IPS-NIHi7 (cell line): ENCODE results near the gene MEGF11.

Source experiments
- DNase-seq: peaks from one replicate; pipeline ENCODE4 v3.0.0; 2012; ENCODE audit warnings: mixed read lengths; ENCODE audit errors: extremely low spot score

MEGF11 gene

DNA sequence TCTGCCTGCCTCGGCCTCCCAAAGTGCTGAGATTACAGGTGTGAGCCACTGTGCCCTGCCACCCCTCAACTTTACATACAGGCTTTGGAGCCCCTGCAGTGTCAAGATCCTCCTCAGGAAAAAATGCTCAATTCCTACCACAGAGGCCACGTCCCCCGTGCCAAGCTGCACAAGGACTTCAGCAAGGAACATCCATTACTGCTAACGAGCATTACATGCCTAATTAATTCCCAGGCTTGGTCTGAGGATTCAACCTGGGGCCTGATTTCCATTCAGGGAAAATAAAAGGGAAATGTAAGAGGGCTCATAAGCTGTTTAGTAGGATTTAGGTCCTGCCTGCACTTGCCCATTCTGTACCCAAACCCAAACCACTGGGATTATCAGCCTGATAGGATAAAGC lies 222.9 kb downstream of the MEGF11 start:
- DNase-seq: no peak

GRCh38 chr15:66029650-66030049 lies 223.9 kb downstream of the MEGF11 start:
- no peak for DNase-seq

DNA sequence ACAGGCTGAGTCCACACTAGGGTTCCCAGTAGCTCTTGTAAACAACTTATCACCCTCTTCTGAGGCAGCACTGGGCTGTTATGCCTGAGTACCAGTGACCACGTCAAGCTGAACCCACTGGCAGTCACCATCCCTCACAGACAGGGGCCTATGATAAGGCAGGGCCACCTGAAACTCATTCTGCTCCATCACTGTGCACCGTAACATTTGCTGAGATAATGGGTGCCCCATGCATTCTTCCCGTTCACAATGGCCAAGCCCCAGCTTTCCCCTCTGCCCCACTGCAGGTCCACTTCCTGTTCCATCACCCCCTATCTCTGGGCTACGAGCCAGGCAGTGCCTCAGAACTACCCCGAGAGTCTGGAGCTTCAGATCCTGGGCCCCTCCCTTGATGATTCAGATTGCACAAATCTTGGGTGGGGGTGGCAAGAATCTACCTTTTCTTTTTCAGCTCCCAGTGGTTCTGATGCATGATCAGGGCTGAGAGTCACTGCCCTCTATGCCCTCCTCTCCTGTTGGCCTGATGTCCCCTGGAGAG lies 226.2 kb downstream of the MEGF11 start:
- no peak for DNase-seq

DNA sequence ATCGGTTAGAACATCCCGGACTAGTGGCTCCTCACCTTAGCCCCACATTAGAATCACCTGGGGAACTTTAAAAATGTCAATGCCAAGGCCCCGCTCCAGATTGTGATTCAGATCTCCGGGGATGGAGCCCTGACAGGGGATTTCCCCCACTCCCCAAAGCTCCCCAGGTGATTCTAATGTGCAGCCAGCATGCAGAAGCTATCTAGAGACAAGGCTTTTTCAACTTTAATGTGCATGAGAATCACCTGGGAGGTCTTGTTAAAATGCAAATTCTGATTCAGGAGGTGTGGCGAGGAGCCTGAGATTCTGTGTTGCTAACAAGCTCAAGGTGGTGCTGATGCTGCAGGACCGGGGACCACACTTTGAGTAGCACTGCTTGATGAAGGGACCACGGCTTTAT lies 227.6 kb downstream of the MEGF11 start:
- peak; percentile 58 for DNase-seq

DNA sequence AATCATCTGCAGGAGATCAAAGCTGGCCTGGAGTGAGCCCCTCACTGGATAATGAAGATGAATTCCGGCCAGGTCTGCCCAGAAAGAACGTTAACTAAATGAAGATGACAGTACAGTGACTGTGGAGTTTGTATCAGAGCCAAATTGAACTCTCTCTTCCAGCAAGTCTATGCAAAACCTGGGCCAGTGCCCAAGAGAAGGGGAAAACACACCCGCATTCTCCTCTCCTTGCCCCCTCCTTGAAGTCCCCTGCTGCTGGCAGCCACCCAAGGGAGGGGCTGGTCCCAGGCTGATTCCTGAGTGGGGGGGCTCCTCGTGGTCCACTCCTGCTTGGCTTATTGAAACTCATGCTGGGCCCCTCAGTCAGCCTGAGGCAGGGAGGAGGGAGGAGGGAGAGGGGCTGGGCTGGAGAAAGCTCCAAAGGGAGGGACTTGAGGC lies 228.5 kb downstream of the MEGF11 start:
- DNase-seq: no peak

DNA sequence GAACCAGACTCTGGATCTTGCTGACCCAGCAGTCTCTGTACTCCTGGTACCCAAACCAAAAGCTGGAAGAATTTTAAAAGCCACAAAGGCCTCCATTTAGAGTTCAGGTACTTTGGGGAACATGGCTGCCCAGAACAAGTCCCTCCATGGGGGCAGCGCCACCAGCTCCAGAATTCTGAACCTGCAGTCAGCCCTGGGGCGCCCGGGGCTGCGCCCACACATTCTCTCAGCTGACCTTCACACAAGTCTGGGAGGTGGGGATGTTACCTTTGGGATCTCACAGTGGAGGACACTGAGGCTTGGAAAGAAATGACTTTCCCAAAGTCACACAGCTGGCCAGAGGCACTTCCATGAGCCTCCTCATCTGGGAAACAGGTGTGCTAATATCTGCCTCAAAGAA lies 229.4 kb downstream of the MEGF11 start:
- DNase-seq: no peak

DNA sequence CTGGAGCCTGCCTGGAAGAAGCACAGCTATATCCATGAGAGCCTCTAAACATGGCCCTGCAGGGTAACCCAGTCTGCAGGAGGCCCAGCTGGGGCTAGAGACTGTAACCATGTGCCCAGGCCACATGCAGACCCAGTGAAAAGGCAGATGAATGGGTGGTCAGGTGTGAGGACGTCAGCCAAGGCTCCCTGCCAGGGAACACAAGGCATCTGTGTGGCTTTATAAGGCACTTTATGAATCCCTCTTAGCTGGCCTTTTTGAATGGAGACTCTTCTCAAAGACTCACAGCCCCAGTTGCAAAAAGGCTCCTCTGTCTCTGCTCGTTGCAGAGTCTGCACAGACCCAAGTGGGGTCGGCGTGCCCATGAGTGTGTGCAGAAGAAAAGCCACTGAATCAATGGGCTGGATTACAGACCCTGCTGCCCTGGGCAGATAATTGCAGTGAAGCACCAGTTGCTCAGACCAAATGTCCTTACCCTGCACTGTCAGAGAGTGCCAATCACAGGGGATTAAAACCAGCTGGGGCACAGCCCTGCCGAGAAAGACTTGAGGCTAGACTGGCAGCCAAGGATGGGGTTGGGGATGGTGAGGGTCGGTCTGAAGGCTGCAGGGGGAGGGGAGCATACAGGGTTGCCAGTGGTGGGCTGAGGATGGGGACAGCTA lies 230.1 kb downstream of the MEGF11 start:
- DNase-seq: no peak

- no peak for DNase-seq
Measured at GRCh38 chr15:66022163-66022525, 231.4 kb downstream of the MEGF11 start.

- no peak for DNase-seq
Measured at GRCh38 chr15:66021496-66022162, 231.9 kb downstream of the MEGF11 start.

- no peak for DNase-seq
Measured at GRCh38 chr15:66019826-66020398, 233.6 kb downstream of the MEGF11 start.

GRCh38 chr15:66019368-66019767 lies 234.2 kb downstream of the MEGF11 start:
- peak; percentile 63 for DNase-seq

DNA sequence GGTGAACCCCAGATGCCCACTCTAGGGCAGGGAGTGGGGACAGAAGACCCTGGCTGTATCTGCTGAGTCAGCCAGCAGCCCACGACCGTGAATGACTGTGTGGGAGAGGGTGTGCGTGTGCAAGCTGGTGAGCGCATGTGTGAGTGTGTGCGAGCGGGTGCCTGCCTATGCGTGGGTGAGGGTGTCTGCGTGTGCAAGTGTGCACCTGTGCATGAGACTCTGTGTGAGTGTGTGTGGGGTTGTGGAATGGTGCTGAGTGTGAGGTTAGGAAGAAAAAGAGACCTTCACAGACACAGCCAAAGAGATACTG lies 235.1 kb downstream of the MEGF11 start:
- no peak for DNase-seq

DNA sequence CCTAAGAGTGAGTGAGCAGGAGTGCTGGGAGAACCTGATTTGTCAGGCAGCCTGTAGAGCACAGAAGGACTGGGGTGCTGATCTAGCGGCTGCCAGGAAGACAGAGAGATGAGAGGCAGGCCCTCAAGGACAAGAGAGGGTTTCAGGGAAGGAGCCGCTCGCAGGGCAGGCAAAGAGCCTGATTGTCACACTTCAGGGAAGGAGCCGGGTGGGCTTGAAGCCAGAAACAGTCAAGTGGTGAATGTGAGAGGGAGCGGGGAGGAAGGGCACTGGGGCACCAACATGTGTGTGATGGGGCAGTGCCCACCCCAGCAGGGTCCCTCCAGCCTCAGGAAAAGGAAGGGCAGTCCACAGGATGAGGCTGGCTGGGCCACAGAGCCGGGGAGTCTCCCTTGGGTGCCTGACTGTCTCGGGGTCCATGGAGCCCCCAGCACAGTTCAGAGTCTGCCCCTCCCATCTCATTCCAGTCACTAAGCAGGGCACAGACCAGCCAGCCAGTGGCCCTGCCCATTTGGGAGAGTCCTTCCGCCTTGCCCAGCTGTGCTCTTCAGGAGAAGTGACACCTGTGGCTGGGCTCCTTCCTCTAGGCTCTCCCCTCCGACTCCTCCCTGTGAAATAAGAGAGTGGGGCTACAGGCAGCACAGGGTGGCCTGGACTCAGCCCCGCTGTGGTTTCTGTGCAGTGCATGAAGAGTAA lies 235.6 kb downstream of the MEGF11 start:
- DNase-seq: no peak

DNA sequence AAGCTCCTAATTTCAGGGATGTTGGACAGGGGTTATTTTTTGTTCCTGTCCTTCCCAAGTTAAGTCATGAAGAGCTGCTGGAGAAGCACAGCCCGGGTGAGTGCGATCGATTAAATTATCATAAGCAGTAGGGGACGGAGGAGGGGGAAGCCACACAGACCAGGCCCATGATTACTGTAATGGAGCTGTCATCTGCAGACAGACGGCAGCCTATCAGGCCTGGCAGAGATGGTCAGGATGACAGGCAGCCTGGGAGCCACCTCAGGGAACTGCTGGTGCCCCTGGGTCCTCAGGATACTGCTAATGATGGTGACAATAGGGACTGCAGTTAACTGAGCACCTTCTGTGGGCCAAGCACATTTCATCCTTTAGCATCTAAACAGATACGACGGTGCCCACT lies 236.6 kb downstream of the MEGF11 start:
- no peak for DNase-seq

GRCh38 chr15:66016199-66016598 lies 237.4 kb downstream of the MEGF11 start:
- DNase-seq: no peak

DNA sequence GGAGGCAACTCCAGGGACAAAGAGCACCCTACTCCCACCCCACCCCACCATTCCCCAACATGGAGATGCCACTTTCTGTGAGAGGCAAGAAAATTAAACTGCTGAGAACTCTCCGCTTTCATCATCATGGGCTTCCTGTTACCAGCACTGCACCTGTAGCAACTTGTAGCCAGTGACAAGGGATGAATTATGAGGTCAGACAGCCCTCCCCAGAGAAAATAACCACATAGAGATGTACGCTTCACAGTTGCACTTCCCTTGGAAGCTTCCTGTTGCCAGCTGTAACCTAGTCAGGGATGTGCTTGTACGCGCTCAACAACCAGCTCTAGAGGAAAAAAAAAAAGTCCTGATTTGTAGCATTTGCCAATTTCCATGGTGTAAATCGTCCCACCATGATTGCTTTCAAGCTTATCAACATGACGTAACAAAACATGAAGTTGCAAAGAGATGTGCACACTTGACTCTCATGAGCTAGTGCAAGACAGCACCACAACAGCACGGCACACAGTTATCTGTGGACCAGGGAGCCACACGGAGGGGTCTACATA lies 238.8 kb downstream of the MEGF11 start:
- no peak for DNase-seq

DNA sequence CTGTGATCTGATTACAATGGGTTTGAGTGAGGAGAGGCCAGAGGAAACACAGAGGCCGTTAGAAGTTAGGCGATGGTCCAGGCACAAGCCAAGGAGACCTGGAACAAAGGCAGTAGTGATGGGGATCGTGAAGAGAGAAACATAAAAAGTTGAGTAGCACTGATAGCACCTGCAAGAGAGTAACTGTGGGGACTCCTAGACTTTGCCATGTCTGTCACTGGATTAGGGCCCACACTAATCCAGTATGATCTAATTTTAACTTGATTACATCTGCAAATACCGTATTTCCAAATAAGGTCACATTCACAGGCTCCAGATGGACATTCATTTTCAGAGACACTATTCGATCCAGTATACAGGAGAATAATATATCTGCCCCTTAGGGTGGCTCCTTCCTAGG lies 239.5 kb downstream of the MEGF11 start:
- no peak for DNase-seq

GRCh38 chr15:66008940-66009562 lies 244.5 kb downstream of the MEGF11 start:
- no peak for DNase-seq

GRCh38 chr15:66007663-66008262 lies 245.8 kb downstream of the MEGF11 start:
- no peak for DNase-seq

- no peak for DNase-seq
Measured at GRCh38 chr15:66006986-66007385, 246.6 kb downstream of the MEGF11 start.

DNA sequence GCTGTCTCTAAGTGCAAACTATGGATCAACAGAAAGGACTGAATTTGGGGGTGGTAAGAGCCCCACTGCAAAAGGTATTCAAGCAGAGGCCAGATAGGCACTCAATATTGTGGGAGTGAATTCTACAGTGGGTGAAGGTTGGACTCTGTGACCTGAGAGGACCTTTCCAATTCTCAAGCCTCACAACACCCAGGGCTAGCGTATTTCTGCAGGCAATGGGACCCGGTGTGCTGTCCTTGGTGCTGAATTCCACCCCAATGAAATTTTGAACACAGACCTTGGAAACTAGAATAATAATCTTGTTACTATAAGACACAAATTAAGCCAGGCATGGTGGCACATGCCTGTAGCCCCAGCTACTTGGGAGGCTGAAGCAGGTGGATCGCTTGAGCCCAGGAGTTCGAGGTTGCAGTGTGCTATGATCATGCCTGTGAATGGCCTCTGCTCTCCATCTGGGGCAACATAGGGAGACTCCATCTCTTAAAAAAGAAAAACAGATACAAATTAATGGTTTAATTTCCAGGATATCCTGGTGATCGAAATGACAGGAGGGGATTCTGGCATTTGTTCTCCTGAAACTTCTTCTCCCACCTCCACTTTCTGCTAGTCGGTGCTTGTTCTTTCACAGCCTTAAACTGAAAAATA lies 248.8 kb downstream of the MEGF11 start:
- DNase-seq: peak; percentile 83
